OCI-LY1 (cell line): ENCODE results near the gene ECEL1.
"Not testable (repeated sequence)": the region's sequence is repeated elsewhere in the genome, so short reads cannot be mapped to it uniquely, and the experiment has no call there.

Experiments used
- H2AFZ ChIP-seq: fragments of 200-600 bp; sonication (generic), shearing (Covaris generic); 2 replicates; pipeline ENCODE4 v1.6.0; 2014; ENCODE audit warnings: antibody characterized with exemption, mild to moderate bottlenecking, low read length
- H3F3A ChIP-seq: fragments of 200-600 bp; sonication (generic), shearing (Covaris generic); 2 replicates; pipeline ENCODE4 v1.6.0; 2014; ENCODE audit warnings: mild to moderate bottlenecking, antibody characterized with exemption, low read length, moderate library complexity; ENCODE audit not compliant: insufficient read depth
- H3K27ac ChIP-seq: fragments of 200-600 bp; sonication (generic); 2 replicates; pipeline ENCODE4 v1.5.1; 2014; ENCODE audit warnings: low read length, mixed run types, mild to moderate bottlenecking, low read depth; ENCODE audit not compliant: poor library complexity, severe bottlenecking
- H3K27me3 ChIP-seq: fragments of 200-600 bp; sonication (generic); 2 replicates; pipeline ENCODE4 v1.6.0; 2014; ENCODE audit warnings: antibody characterized with exemption, mild to moderate bottlenecking, low read length, moderate library complexity; ENCODE audit not compliant: insufficient read depth
- H3K36me3 ChIP-seq: fragments of 200-600 bp; sonication (generic); 2 replicates; pipeline ENCODE4 v1.6.1; 2014; ENCODE audit warnings: mild to moderate bottlenecking, antibody characterized with exemption, low read length, moderate library complexity, mixed read lengths; ENCODE audit not compliant: insufficient read depth
- H3K4me1 ChIP-seq: fragments of 200-600 bp; sonication (generic); 2 replicates; pipeline ENCODE4 v1.5.1; 2014; ENCODE audit warnings: mild to moderate bottlenecking, low read length, moderate library complexity; ENCODE audit not compliant: insufficient read depth, severe bottlenecking
- H3K4me2 ChIP-seq: fragments of 200-600 bp; sonication (generic), shearing (Covaris generic); 2 replicates; pipeline ENCODE4 v1.6.1; 2014; ENCODE audit warnings: low read length
- H3K4me3 ChIP-seq: fragments of 200-600 bp; sonication (generic); 2 replicates; pipeline ENCODE4 v1.5.1; 2014; ENCODE audit warnings: low read length, low read depth, mild to moderate bottlenecking, mixed read lengths; ENCODE audit not compliant: poor library complexity, severe bottlenecking
- H3K79me2 ChIP-seq: fragments of 200-600 bp; shearing (Covaris generic); 2 replicates; pipeline ENCODE4 v1.6.1; 2016; ENCODE audit warnings: mixed run types, low read length, mixed read lengths; ENCODE audit not compliant: insufficient read depth
- H3K9ac ChIP-seq: fragments of 200-600 bp; sonication (generic), shearing (Covaris generic); 2 replicates; pipeline ENCODE4 v1.6.1; 2014; ENCODE audit warnings: mild to moderate bottlenecking, low read length, mixed read lengths
- H3K9me2 ChIP-seq: fragments of 200-600 bp; sonication (generic), shearing (Covaris generic); 2 replicates; pipeline ENCODE4 v1.6.1; 2014; ENCODE audit warnings: low read depth, mild to moderate bottlenecking, low read length, mixed read lengths
- H3K9me3 ChIP-seq: fragments of 200-600 bp; shearing (Covaris generic); 2 replicates; pipeline ENCODE4 v1.6.1; 2014; ENCODE audit warnings: low read length, mixed read lengths
- H4K20me1 ChIP-seq: fragments of 200-600 bp; sonication (generic), shearing (Covaris generic); 2 replicates; pipeline ENCODE4 v1.6.0; 2016; ENCODE audit warnings: mild to moderate bottlenecking, low read length; ENCODE audit not compliant: insufficient read depth
- CTCF ChIP-seq: fragments of 200-600 bp; sonication (generic), shearing (Covaris generic); IDR thresholded peaks from 2 replicates; pipeline ENCODE4 v1.5.1; 2017; ENCODE audit warnings: mild to moderate bottlenecking, antibody characterized with exemption, low read length, moderate library complexity, mixed read lengths
- EZH2 ChIP-seq: fragments of 200-600 bp; sonication (generic), shearing (Covaris generic); IDR thresholded peaks from 2 replicates; pipeline ENCODE4 v1.8.0; 2017; ENCODE audit warnings: borderline replicate concordance, mixed run types, mild to moderate bottlenecking, antibody characterized with exemption, low read length, moderate library complexity, mixed read lengths

The ECEL1 gene

GRCh38 chr2:232446266-232446777 is 41.3 kb downstream of the ECEL1 start:
- not testable (repeated sequence) for H3K9ac ChIP-seq, H3K4me1 ChIP-seq, H3K4me2 ChIP-seq, H3F3A ChIP-seq, H2AFZ ChIP-seq, H3K27me3 ChIP-seq, H3K4me3 ChIP-seq, H3K27ac ChIP-seq, H3K36me3 ChIP-seq, H3K79me2 ChIP-seq, H3K9me3 ChIP-seq, H4K20me1 ChIP-seq, H3K9me2 ChIP-seq
- TF ChIP-seq CTCF: peak; percentile 26; the same call in 1 of the 2 replicates

GRCh38 chr2:232445149-232445885 is 42.3 kb downstream of the ECEL1 start:
- H4K20me1 ChIP-seq: not testable (repeated sequence)

GRCh38 chr2:232444409-232445148 is 43.1 kb downstream of the ECEL1 start:
- Histone ChIP-seq H3K27ac (no peak overlapping the region), H3K36me3 (no peaks in the 10 kb centered on the region), H3K79me2 (no peaks in the 10 kb centered on the region), H3K4me2 (no peak overlapping the region), H3K9me2 (no peaks in the 10 kb centered on the region), H3K4me3 (no peak overlapping the region), H3F3A (no peaks in the 10 kb centered on the region), H4K20me1 (no peaks in the 10 kb centered on the region), H3K9me3 (no peaks in the 10 kb centered on the region), H3K27me3 (no peaks in the 10 kb centered on the region), H3K9ac (no peak overlapping the region), H2AFZ (no peak overlapping the region; the same call in 1 of the 2 replicates), H3K4me1 (peaks cover 4% of the 10 kb centered on the region)
- TF ChIP-seq EZH2: no peak
- TF ChIP-seq CTCF: peak; percentile 69

More at GRCh38 chr2:232445149-232445885, 42.3 kb downstream of the ECEL1 start:
- H3K27me3 ChIP-seq, H3K4me3 ChIP-seq, H3K9me2 ChIP-seq, H3K9ac ChIP-seq, H3K79me2 ChIP-seq, H3K4me1 ChIP-seq, H3K36me3 ChIP-seq, H3K27ac ChIP-seq, H3K4me2 ChIP-seq, H2AFZ ChIP-seq, H3F3A ChIP-seq, H3K9me3 ChIP-seq: not testable (repeated sequence)

- not testable (repeated sequence) for H3K36me3 ChIP-seq, H3K4me3 ChIP-seq, H3K79me2 ChIP-seq, H3K27me3 ChIP-seq, H3K4me2 ChIP-seq, H3K27ac ChIP-seq, H3K9me2 ChIP-seq, H3K4me1 ChIP-seq, H4K20me1 ChIP-seq, H3K9me3 ChIP-seq, H2AFZ ChIP-seq, H3K9ac ChIP-seq, H3F3A ChIP-seq
Measured at GRCh38 chr2:232443669-232444408, 43.8 kb downstream of the ECEL1 start.

GRCh38 chr2:232443047-232443446 is 44.6 kb downstream of the ECEL1 start:
- H3K4me1 ChIP-seq, H3K4me3 ChIP-seq, H3K79me2 ChIP-seq, H2AFZ ChIP-seq, H3K9me3 ChIP-seq, H3K27me3 ChIP-seq, H4K20me1 ChIP-seq, H3F3A ChIP-seq, H3K4me2 ChIP-seq, H3K36me3 ChIP-seq, H3K9me2 ChIP-seq, H3K27ac ChIP-seq, H3K9ac ChIP-seq: not testable (repeated sequence)
